WTC11 (cell line): ENCODE measurements around the gene ATP6V0D1.

Source experiments
- CREM ChIP-seq: sonication (generic); formaldehyde crosslinking; IDR thresholded peaks from 2 replicates; pipeline ENCODE4 v1.8.1; 2022; ENCODE audit warnings: mild to moderate bottlenecking, missing genetic modification reagents, moderate library complexity
- CTCF ChIP-seq: fragments of 200-600 bp; IDR thresholded peaks from 2 replicates; pipeline ENCODE4 v1.8.0; 2022; ENCODE audit warnings: antibody characterized with exemption
- E2F1 ChIP-seq: sonication (generic); formaldehyde crosslinking; IDR thresholded peaks from 2 replicates; pipeline ENCODE4 v1.8.0; 2022; ENCODE audit warnings: mild to moderate bottlenecking, missing genetic modification reagents
- FOXJ3 ChIP-seq: sonication (generic); formaldehyde crosslinking; IDR thresholded peaks from 2 replicates; pipeline ENCODE4 v1.9.0; 2021; ENCODE audit warnings: missing genetic modification reagents, mild to moderate bottlenecking, borderline replicate concordance
- FOXP1 ChIP-seq: sonication (generic); formaldehyde crosslinking; IDR thresholded peaks from 2 replicates; pipeline ENCODE4 v1.8.0; 2022; ENCODE audit warnings: missing genetic modification reagents, mild to moderate bottlenecking, moderate library complexity, borderline replicate concordance
- JUN ChIP-seq: sonication (generic); formaldehyde crosslinking; IDR thresholded peaks from 2 replicates; pipeline ENCODE4 v1.8.0; 2023; ENCODE audit warnings: mild to moderate bottlenecking, missing genetic modification reagents
- MLX ChIP-seq: sonication (generic); formaldehyde crosslinking; IDR thresholded peaks from 2 replicates; pipeline ENCODE4 v1.8.1; 2023; ENCODE audit warnings: mild to moderate bottlenecking, missing genetic modification reagents, moderate library complexity
- NR3C1 ChIP-seq: sonication (generic); formaldehyde crosslinking; conservative IDR thresholded peaks from 2 replicates; pipeline ENCODE4 v1.8.1; 2023; ENCODE audit warnings: low read depth, mild to moderate bottlenecking, missing genetic modification reagents
- USF2 ChIP-seq: sonication (generic); formaldehyde crosslinking; IDR thresholded peaks from 2 replicates; pipeline ENCODE4 v1.8.1; 2023; ENCODE audit warnings: mild to moderate bottlenecking, missing genetic modification reagents, moderate library complexity
- ZNF263 ChIP-seq: sonication (generic); formaldehyde crosslinking; IDR thresholded peaks from 2 replicates; pipeline ENCODE4 v1.8.1; 2022; ENCODE audit warnings: low read depth, mild to moderate bottlenecking, moderate library complexity, missing genetic modification reagents
- ZNF671 ChIP-seq: fragments of 250-450 bp; sonication (Bioruptor Pico); IDR thresholded peaks from 2 replicates; pipeline ENCODE4 v1.8.0; 2021; ENCODE audit warnings: mild to moderate bottlenecking

- TF ChIP-seq CTCF: no peak
- TF ChIP-seq ZNF671 (CRISPR knock-in tag): no peak
- no peak for TF ChIP-seq JUN
- no peak for TF ChIP-seq FOXP1 (CRISPR knock-in tag)
- no peak for TF ChIP-seq FOXJ3 (CRISPR knock-in tag)
- no peak for TF ChIP-seq NR3C1 (CRISPR knock-in tag)
- no peak for TF ChIP-seq USF2 (CRISPR knock-in tag)
- no peak for TF ChIP-seq MLX (CRISPR knock-in tag)
- no peak for TF ChIP-seq CREM (CRISPR knock-in tag)
- TF ChIP-seq ZNF263 (CRISPR knock-in tag): no peak
- TF ChIP-seq E2F1 (CRISPR knock-in tag): no peak
These were observed 18.1 kb upstream of the ATP6V0D1 start for GRCh38 chr16:67499106-67499505.
